ENCODE data around the gene RDH12. TPM values are rescaled to one million over a fixed set of nuclear protein-coding genes. Genes with fewer than 3 reads are reported as not detected.

RDH12 gene
- total RNA-seq, 1 experiment from 2014 or later, result not detected

- ChIA-PET POLR2A (ENCODE audit: unreplicated experiment) (interaction anchor here (0.6 kb wide), 1 partner anchor 31 kb away, joined by 3 read pairs; no protein-coding TSS in a partner anchor), CTCF (no interaction called here)
- DNase-seq, result no peak
- Histone ChIP-seq H3K27ac (no peak overlapping the region), H3K9me2 (ENCODE audit: insufficient read depth) (no peaks in the 10 kb centered on the region), H3K36me3 (ENCODE audit: low read depth) (no peaks in the 10 kb centered on the region; the same call in 1 of the 2 replicates), H3K4me2 (no peak overlapping the region), H3F3A (ENCODE audit: insufficient read depth, low read depth) (peaks cover 26% of the 10 kb centered on the region), H3K9me3 (ENCODE audit: insufficient read depth, low read depth) (no peaks in the 10 kb centered on the region), H4K20me1 (ENCODE audit: insufficient read depth) (no peaks in the 10 kb centered on the region), H3K79me2 (ENCODE audit: low read depth) (no peaks in the 10 kb centered on the region), H3K4me3 (no peak overlapping the region), H2AFZ (no peak overlapping the region), H3K27me3 (ENCODE audit: insufficient read depth, low read depth) (no peaks in the 10 kb centered on the region), H3K4me1 (replicated peaks; ENCODE audit: insufficient read depth) (peaks cover 31% of the 10 kb centered on the region)
- intact Hi-C loops (cut with micrococcal nuclease; ENCODE audit: unreplicated experiment), result no loop called here
- no TSS peak for BruUV-seq (replicated peaks)
- TF ChIP-seq, protein P1, sequence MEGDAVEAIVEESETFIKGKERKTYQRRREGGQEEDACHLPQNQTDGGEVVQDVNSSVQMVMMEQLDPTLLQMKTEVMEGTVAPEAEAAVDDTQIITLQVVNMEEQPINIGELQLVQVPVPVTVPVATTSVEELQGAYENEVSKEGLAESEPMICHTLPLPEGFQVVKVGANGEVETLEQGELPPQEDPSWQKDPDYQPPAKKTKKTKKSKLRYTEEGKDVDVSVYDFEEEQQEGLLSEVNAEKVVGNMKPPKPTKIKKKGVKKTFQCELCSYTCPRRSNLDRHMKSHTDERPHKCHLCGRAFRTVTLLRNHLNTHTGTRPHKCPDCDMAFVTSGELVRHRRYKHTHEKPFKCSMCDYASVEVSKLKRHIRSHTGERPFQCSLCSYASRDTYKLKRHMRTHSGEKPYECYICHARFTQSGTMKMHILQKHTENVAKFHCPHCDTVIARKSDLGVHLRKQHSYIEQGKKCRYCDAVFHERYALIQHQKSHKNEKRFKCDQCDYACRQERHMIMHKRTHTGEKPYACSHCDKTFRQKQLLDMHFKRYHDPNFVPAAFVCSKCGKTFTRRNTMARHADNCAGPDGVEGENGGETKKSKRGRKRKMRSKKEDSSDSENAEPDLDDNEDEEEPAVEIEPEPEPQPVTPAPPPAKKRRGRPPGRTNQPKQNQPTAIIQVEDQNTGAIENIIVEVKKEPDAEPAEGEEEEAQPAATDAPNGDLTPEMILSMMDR (conservative IDR thresholded peaks at IDR 0.05), result no peak
- no peak for TF ChIP-seq EZH2 (IDR thresholded peaks at IDR 0.05; ENCODE audit: low read depth)
Measured at GRCh38 chr14:67759916-67760315, 58.2 kb downstream of the RDH12 start.

- Histone ChIP-seq H3F3A (ENCODE audit: insufficient read depth, low read depth) (peaks cover 39% of the 10 kb centered on the region), H4K20me1 (ENCODE audit: insufficient read depth) (no peaks in the 10 kb centered on the region), H3K4me1 (replicated peaks; ENCODE audit: insufficient read depth) (peaks cover 47% of the 10 kb centered on the region), H3K9me3 (ENCODE audit: insufficient read depth, low read depth) (no peaks in the 10 kb centered on the region), H2AFZ (no peak overlapping the region), H3K4me3 (no peak overlapping the region), H3K79me2 (ENCODE audit: low read depth) (no peaks in the 10 kb centered on the region), H3K36me3 (ENCODE audit: low read depth) (no peaks in the 10 kb centered on the region; the same call in 1 of the 2 replicates), H3K9me2 (ENCODE audit: insufficient read depth) (no peaks in the 10 kb centered on the region), H3K27me3 (ENCODE audit: insufficient read depth, low read depth) (no peaks in the 10 kb centered on the region), H3K4me2 (no peak overlapping the region), H3K27ac (no peak overlapping the region)
- BruUV-seq (replicated peaks), result no TSS peak
- TF ChIP-seq EZH2 (IDR thresholded peaks at IDR 0.05; ENCODE audit: low read depth), result no peak
- TF ChIP-seq, protein P1 (conservative IDR thresholded peaks at IDR 0.05), result no peak
- ChIA-PET CTCF (no interaction called here), POLR2A (ENCODE audit: unreplicated experiment) (interaction anchor here (0.6 kb wide), 1 partner anchor 38 kb away, joined by 11 read pairs; no protein-coding TSS in a partner anchor)
- no peak for DNase-seq
- intact Hi-C loops (cut with micrococcal nuclease; ENCODE audit: unreplicated experiment), result no loop called here
Measured at GRCh38 chr14:67762051-67762450, 60.4 kb downstream of the RDH12 start.

DNA sequence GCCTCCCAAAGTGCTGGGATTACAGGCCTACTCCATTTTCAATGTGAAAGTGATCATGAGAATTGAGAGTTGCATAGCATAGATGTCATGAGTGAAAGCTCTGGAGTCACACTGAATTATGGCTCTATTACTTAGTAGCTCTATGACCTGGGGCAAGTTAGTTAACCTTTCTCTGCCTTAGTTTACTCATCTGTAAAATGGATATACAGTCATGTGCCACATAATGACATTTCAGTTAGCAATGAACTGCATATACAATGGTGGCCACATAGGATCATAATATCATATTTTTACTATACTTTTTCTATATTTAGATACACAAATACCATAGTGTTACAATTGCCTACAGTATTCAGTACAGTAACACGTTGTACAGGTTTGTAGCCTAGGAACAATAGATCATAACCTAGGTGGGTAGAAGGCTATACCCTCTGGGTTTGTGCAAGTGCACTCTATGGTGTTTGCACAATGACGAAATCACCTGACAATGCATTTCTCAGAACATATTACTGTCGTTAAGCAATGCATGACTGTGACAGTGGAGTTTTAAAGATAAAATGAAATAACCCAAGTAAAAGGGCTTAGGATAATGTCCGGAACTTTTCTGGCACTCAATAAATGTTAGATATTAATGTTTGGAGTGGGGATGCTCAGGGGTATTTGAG is 61.6 kb downstream of the RDH12 start:
- Histone ChIP-seq H2AFZ (no peak overlapping the region), H4K20me1 (ENCODE audit: insufficient read depth) (no peaks in the 10 kb centered on the region), H3F3A (ENCODE audit: insufficient read depth, low read depth) (peaks cover 39% of the 10 kb centered on the region), H3K36me3 (ENCODE audit: low read depth) (no peaks in the 10 kb centered on the region; the same call in 1 of the 2 replicates), H3K9me3 (ENCODE audit: insufficient read depth, low read depth) (no peaks in the 10 kb centered on the region), H3K4me3 (no peak overlapping the region), H3K9me2 (ENCODE audit: insufficient read depth) (no peaks in the 10 kb centered on the region), H3K4me1 (replicated peaks; ENCODE audit: insufficient read depth) (peaks cover 47% of the 10 kb centered on the region), H3K79me2 (ENCODE audit: low read depth) (no peaks in the 10 kb centered on the region), H3K27ac (peak overlapping the region; percentile 90), H3K4me2 (peak overlapping the region; percentile 67), H3K27me3 (ENCODE audit: insufficient read depth, low read depth) (no peaks in the 10 kb centered on the region)
- TF ChIP-seq, protein P1 (conservative IDR thresholded peaks at IDR 0.05), result no peak
- no peak for TF ChIP-seq EZH2 (IDR thresholded peaks at IDR 0.05; ENCODE audit: low read depth)
- POLR2A ChIA-PET (ENCODE audit: unreplicated experiment), result no interaction called here
- DNase-seq, result peak in 1 of 2 experiments; percentile 96
- BruUV-seq (replicated peaks), result no TSS peak
- intact Hi-C loops (cut with micrococcal nuclease; ENCODE audit: unreplicated experiment), result no loop called here
- CTCF ChIA-PET, result no interaction called here

All from PC-9 (cell line).